ENCODE data around the gene ADPRS. TPM values are rescaled to one million over a fixed set of nuclear protein-coding genes. Genes with fewer than 3 reads are reported as not detected.

ADPRS gene
- total and polyA plus RNA-seq, 9 of the 15 experiments (the other 6 are each of a cell fraction or from before 2014, with no cell fraction given), result 5.9 to 40.0 (median 27.4) TPM

DNA sequence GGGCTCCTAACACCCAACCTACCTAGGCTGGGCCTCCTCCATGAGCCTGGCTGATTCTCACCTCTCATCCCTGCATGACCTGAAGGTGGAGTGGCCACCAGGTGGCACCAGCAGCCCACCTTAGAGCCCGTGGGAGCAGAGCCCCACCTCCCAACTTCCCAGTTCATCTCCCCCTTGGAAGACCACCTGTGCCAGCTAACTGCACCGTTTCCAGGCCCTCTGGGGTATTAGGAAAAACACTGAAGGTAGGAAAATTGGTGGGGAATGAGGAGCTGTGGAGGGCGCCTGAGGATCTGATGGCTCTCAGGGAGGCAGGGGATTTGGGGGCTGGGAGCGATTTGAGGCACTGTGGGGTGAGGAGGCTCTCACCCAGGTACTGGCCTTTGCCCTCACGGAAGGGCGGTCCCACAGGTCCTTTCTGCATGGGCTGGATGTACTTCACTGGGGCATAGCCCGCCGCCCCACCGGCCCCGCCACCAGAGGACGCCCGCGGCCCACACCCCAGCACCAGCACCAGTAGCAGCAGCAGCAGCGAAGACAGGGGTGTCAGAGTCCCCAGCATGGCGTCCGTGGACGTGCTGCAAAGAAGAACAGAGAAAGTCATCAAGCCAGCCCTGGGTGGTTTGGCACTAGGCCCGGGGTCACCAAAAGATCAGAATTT lies 11.1 kb downstream of the ADPRS start (continued):
- no peak for TF ChIP-seq MXI1 (IDR thresholded peaks at IDR 0.05; ENCODE audit: low read depth, low read length)
- peak; percentile 79; the same call in 1 of the 2 replicates for TF ChIP-seq ZNF830 (CRISPR knock-in tag; IDR thresholded peaks at IDR 0.05)
- TF ChIP-seq HMGN3 (IDR thresholded peaks at IDR 0.05; ENCODE audit: borderline replicate concordance, extremely low read depth, insufficient read length, low read depth, low read length), result peak; percentile 40
- TF ChIP-seq HOXB6 (CRISPR knock-in tag; IDR thresholded peaks at IDR 0.05; ENCODE audit: borderline replicate concordance), result no peak
- TF ChIP-seq MTA3 (IDR thresholded peaks at IDR 0.05; ENCODE audit: borderline replicate concordance), result peak; percentile 85
- no peak for TF ChIP-seq ZNF24 (IDR thresholded peaks at IDR 0.05)
- TF ChIP-seq, protein P1, sequence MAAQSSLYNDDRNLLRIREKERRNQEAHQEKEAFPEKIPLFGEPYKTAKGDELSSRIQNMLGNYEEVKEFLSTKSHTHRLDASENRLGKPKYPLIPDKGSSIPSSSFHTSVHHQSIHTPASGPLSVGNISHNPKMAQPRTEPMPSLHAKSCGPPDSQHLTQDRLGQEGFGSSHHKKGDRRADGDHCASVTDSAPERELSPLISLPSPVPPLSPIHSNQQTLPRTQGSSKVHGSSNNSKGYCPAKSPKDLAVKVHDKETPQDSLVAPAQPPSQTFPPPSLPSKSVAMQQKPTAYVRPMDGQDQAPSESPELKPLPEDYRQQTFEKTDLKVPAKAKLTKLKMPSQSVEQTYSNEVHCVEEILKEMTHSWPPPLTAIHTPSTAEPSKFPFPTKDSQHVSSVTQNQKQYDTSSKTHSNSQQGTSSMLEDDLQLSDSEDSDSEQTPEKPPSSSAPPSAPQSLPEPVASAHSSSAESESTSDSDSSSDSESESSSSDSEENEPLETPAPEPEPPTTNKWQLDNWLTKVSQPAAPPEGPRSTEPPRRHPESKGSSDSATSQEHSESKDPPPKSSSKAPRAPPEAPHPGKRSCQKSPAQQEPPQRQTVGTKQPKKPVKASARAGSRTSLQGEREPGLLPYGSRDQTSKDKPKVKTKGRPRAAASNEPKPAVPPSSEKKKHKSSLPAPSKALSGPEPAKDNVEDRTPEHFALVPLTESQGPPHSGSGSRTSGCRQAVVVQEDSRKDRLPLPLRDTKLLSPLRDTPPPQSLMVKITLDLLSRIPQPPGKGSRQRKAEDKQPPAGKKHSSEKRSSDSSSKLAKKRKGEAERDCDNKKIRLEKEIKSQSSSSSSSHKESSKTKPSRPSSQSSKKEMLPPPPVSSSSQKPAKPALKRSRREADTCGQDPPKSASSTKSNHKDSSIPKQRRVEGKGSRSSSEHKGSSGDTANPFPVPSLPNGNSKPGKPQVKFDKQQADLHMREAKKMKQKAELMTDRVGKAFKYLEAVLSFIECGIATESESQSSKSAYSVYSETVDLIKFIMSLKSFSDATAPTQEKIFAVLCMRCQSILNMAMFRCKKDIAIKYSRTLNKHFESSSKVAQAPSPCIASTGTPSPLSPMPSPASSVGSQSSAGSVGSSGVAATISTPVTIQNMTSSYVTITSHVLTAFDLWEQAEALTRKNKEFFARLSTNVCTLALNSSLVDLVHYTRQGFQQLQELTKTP (IDR thresholded peaks at IDR 0.05; ENCODE audit: low read depth in 1 of 2, partially characterized antibody in 2 of 2), result peak; percentile 64 to 71
- no peak for TF ChIP-seq MAFG (tag; conservative IDR thresholded peaks at IDR 0.05)
- no peak for TF ChIP-seq KDM2B (CRISPR knock-in tag; IDR thresholded peaks at IDR 0.05)
- no peak for TF ChIP-seq MCM2 (IDR thresholded peaks at IDR 0.05; ENCODE audit: low read depth)
- no peak for TF ChIP-seq PPARD (CRISPR knock-in tag; IDR thresholded peaks at IDR 0.05)
- no peak; the same call in 1 of the 2 replicates for TF ChIP-seq NFATC3 (IDR thresholded peaks at IDR 0.05)
- TF ChIP-seq POLR2H (tag; IDR thresholded peaks at IDR 0.05; ENCODE audit: low read depth), result no peak
- TF ChIP-seq, protein P2, sequence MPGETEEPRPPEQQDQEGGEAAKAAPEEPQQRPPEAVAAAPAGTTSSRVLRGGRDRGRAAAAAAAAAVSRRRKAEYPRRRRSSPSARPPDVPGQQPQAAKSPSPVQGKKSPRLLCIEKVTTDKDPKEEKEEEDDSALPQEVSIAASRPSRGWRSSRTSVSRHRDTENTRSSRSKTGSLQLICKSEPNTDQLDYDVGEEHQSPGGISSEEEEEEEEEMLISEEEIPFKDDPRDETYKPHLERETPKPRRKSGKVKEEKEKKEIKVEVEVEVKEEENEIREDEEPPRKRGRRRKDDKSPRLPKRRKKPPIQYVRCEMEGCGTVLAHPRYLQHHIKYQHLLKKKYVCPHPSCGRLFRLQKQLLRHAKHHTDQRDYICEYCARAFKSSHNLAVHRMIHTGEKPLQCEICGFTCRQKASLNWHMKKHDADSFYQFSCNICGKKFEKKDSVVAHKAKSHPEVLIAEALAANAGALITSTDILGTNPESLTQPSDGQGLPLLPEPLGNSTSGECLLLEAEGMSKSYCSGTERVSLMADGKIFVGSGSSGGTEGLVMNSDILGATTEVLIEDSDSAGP (CRISPR knock-in tag; IDR thresholded peaks at IDR 0.05), result peak; percentile 71; the same call in 1 of the 2 replicates
- TF ChIP-seq, protein P3, sequence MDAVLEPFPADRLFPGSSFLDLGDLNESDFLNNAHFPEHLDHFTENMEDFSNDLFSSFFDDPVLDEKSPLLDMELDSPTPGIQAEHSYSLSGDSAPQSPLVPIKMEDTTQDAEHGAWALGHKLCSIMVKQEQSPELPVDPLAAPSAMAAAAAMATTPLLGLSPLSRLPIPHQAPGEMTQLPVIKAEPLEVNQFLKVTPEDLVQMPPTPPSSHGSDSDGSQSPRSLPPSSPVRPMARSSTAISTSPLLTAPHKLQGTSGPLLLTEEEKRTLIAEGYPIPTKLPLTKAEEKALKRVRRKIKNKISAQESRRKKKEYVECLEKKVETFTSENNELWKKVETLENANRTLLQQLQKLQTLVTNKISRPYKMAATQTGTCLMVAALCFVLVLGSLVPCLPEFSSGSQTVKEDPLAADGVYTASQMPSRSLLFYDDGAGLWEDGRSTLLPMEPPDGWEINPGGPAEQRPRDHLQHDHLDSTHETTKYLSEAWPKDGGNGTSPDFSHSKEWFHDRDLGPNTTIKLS (IDR thresholded peaks at IDR 0.05; ENCODE audit: borderline replicate concordance, low read depth), result no peak
- TF ChIP-seq, protein P4, sequence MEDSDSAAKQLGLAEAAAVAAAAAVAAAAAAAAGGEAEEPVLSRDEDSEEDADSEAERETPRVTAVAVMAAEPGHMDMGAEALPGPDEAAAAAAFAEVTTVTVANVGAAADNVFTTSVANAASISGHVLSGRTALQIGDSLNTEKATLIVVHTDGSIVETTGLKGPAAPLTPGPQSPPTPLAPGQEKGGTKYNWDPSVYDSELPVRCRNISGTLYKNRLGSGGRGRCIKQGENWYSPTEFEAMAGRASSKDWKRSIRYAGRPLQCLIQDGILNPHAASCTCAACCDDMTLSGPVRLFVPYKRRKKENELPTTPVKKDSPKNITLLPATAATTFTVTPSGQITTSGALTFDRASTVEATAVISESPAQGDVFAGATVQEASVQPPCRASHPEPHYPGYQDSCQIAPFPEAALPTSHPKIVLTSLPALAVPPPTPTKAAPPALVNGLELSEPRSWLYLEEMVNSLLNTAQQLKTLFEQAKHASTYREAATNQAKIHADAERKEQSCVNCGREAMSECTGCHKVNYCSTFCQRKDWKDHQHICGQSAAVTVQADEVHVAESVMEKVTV (CRISPR knock-in tag; IDR thresholded peaks at IDR 0.05), result peak; percentile 93
- peak; percentile 54; the same call in 1 of the 2 replicates for TF ChIP-seq BCOR (IDR thresholded peaks at IDR 0.05)
